Heart right ventricle (tissue), 16 donors: ENCODE results near the gene SLC6A7. TPM values are rescaled to one million over a fixed set of nuclear protein-coding genes. Genes with fewer than 3 reads are reported as not detected.

Experiments used
- ATAC-seq, 8 donors: fragments of 200-7000 bp; cut with Tn5 transposase; one replicate each; pipeline ENCODE4 v1.9.1; 2020; ENCODE audit warnings: mild to moderate bottlenecking in 8 of 8, moderate library complexity in 8 of 8, moderate number of reproducible peaks in 1 of 8
- DNase-seq, 2 donors: peaks; one replicate each; pipeline ENCODE4 v3.0.0-alpha.2; 2020
- H3K27ac ChIP-seq, 10 donors: fragments of 200-600 bp; sonication (generic) in 2 of 10; one replicate each; pipeline versions ENCODE4 v1.5.0 to v1.8.0; 2020 to 2022; ENCODE audit warnings: mild to moderate bottlenecking in 3 of 10
- H3K27me3 ChIP-seq, 7 donors: fragments of 200-600 bp; one replicate each; pipeline ENCODE4 v1.8.0; 2021 to 2022; ENCODE audit warnings: mild to moderate bottlenecking in 2 of 7
- H3K36me3 ChIP-seq, 9 donors: fragments of 200-600 bp; sonication (generic) in 1 of 9; one replicate each; pipeline versions ENCODE4 v1.5.0 to v1.8.0; 2020 to 2022; ENCODE audit warnings: mild to moderate bottlenecking in 2 of 9
- H3K4me1 ChIP-seq, 9 donors: fragments of 200-600 bp; sonication (generic) in 1 of 9; one replicate each; pipeline versions ENCODE4 v1.5.0 to v1.8.0; 2020 to 2022; ENCODE audit warnings: mild to moderate bottlenecking in 4 of 9
- H3K4me3 ChIP-seq, 10 donors: fragments of 200-600 bp; sonication (generic) in 2 of 10; one replicate each; pipeline versions ENCODE4 v1.5.0 to v1.8.0; 2020 to 2022; ENCODE audit warnings: mild to moderate bottlenecking in 7 of 10, moderate library complexity in 2 of 10
- H3K9me3 ChIP-seq, 11 donors: fragments of 200-600 bp in 10 of 11; sonication (generic) in 2 of 11; one replicate each; pipeline versions ENCODE4 v1.5.0 to v1.8.0; 2013 to 2022; ENCODE audit warnings: mild to moderate bottlenecking in 2 of 11, control low read depth in 1 of 11, moderate library complexity in 1 of 11
- CTCF ChIP-seq, 9 donors: fragments of 200-600 bp; sonication (generic) in 2 of 9; IDR thresholded peaks; one replicate each; pipeline versions ENCODE4 v1.5.0 to v1.8.0; 2021 to 2022; ENCODE audit warnings: antibody characterized with exemption in 9 of 9, mild to moderate bottlenecking in 5 of 9, moderate library complexity in 1 of 9
- WGBS, 2 donors: extraction: QIAGEN DNeasy Blood & Tissue Kit; methylation state at CpG; one replicate each; pipeline ENCODE4 v1.1.7; 2013; ENCODE audit warnings: inconsistent platforms in 1 of 2; 5-methylcytosine and 5-hydroxymethylcytosine counted together
- intact Hi-C, 10 donors: fragments of 100-400 bp; cut with DNase I; formaldehyde crosslinking; loops; one replicate each; pipeline versions ENCODE4 v1.11.1 to v1.14.2; 2022
- polyA plus RNA-seq, 2 donors: library from polyadenylated mRNA; stranded (reverse); fragments of 200-250 nt; gene quantifications; one replicate each; pipeline ENCODE4 v1.2.3, GENCODE V29; 2013
- total RNA-seq, 10 donors: library from RNA; stranded (reverse); fragmentation: NEBNext Ultra II Directional in 3 of 10; extraction: Animal tissue kit (Norgen Biotek cat#: 25700) in 3 of 10; gene quantifications; one replicate each; pipeline versions ENCODE4 v1.2.1 to v1.2.4, GENCODE V29; 2021 to 2023
- donor health status: Arrhythmogenic right ventricular cardiomyopathy.
- donor health status: ischemic (EF 13 %, LVEDD 7.1; RV severe dilation, severe dysfunction).
- donor health status: healthy with polysubstance abuse.
- donor health status: DM: no; HTN: yes; CAD: no.
- donor health status: DM: no; HTN: no; CAD: no.
- donor health status: ischemic (EF 25% LVEDD 6.9; RV normal size, moderate dysfunction).
- donor health status: ischemic (EF 25% LVEDD 5.7; RV mildly dilated, moderate dysfunction).
- donor health status: healthy.
- donor health status: DM: yes; HTN: yes; CAD: no.
- donor health status: Ischemic cardiomyopathy.
- donor health status: ischemic (EF 35%, LVEDD 5.7; RV mildly dilated, moderate dysfunction).
- donor health status: nonischemic (EF 11% LVEDD 7.7; RV severe dilation, severe dysfunction).
- donor health status: DM: yes; HTN: yes; CAD: no.
- donor health status: PGD.
- donor health status: ischemic (EF 29% LVEDD 5.4; RV normal size, mild dysfunction).
- donor health status: nonischemic (EF 23%, LVEDD 6.1; RV moderate dilation, normal function).

SLC6A7 gene
- total and polyA plus RNA-seq, 12 donors: not detected

DNA sequence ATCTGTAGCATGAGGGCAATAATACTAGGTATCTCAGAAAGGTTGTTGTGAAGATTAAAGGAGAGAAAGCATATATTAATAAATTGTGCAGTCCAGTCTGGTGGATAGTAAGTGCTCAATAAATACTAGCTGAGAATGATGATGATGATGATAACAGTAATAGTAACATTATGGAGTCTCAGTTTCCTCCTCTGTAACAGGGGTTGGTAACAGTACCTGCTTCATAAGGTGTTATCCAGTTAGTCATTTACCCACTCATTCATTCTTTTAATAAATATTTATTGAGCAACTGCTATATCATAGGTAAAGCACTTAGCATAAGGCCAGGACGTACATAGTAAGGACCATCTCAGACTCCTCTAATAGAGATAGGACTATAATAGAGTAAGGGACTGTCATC, 7.6 kb downstream of the SLC6A7 start:
- no peak for TF ChIP-seq CTCF (IDR thresholded peaks at IDR 0.05)
- WGBS, 2 donors: 93 to 98% methylated on average over 1 of the region's 1 CpG
- Histone ChIP-seq H3K9me3 (no peaks in the 10 kb centered on the region), H3K4me3 (no peak overlapping the region), H3K36me3 (no peaks in the 10 kb centered on the region), H3K4me1 (no peaks in the 10 kb centered on the region), H3K27me3 (peaks cover 0 to 2% (median 0%) of the 10 kb centered on the region in 7 donors), H3K27ac (no peak overlapping the region)
- ATAC-seq: no peak
- intact Hi-C loops: no loop called here
- DNase-seq: no peak

- no peak overlapping the region for H3K27ac ChIP-seq
- intact Hi-C loops: no loop called here
- TF ChIP-seq CTCF (IDR thresholded peaks at IDR 0.05): no peak
- H3K27me3 ChIP-seq: no peaks in the 10 kb centered on the region
- no peak for DNase-seq
- ATAC-seq: no peak
- H3K4me1 ChIP-seq: peaks cover 0 to 7% (median 0%) of the 10 kb centered on the region in 9 donors
- no peaks in the 10 kb centered on the region for H3K9me3 ChIP-seq
- no peaks in the 10 kb centered on the region for H3K36me3 ChIP-seq
- WGBS, 2 donors: 96 to 97% methylated on average over 10 of the region's 10 CpGs
- no peak overlapping the region for H3K4me3 ChIP-seq
Measured at GRCh38 chr5:150202501-150202900, 12.6 kb downstream of the SLC6A7 start.

GRCh38 chr5:150203832-150204589, 14.1 kb downstream of the SLC6A7 start:
- 76 to 77% methylated on average over 12 of the region's 12 CpGs for WGBS, 2 donors
- Histone ChIP-seq H3K4me1 (peaks cover 0 to 7% (median 0%) of the 10 kb centered on the region in 9 donors), H3K27me3 (peaks cover 0 to 7% (median 0%) of the 10 kb centered on the region in 7 donors), H3K27ac (no peak overlapping the region), H3K36me3 (no peaks in the 10 kb centered on the region), H3K9me3 (no peaks in the 10 kb centered on the region), H3K4me3 (no peak overlapping the region)
- no peak for ATAC-seq
- intact Hi-C loops: no loop called here
- no peak for TF ChIP-seq CTCF (IDR thresholded peaks at IDR 0.05)
- no peak for DNase-seq

DNA sequence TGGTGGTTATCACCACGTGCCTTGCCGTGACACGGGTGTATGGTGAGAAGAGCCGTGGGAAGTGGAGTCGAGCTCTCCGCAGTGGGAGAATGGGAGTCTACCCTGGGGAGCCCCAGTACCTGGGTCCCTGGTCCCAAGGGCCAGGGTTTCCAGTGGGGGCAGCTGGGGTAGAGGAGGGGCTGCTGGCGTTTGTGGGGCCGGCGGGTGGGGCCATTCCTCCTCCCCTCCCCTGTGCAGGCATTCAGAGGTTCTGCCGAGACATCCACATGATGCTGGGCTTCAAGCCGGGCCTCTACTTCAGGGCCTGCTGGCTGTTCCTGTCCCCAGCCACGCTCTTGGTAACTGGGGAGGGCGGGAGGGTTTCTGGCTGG, 14.7 kb downstream of the SLC6A7 start:
- WGBS, 2 donors: 87 to 89% methylated on average over 12 to 13 of the region's 13 CpGs
- Histone ChIP-seq H3K9me3 (no peaks in the 10 kb centered on the region), H3K36me3 (no peaks in the 10 kb centered on the region), H3K27me3 (peaks cover 0 to 7% (median 0%) of the 10 kb centered on the region in 7 donors), H3K27ac (no peak overlapping the region), H3K4me1 (peaks cover 0 to 12% (median 0%) of the 10 kb centered on the region in 9 donors), H3K4me3 (no peak overlapping the region)
- intact Hi-C loops: no loop called here
- ATAC-seq: no peak
- TF ChIP-seq CTCF (IDR thresholded peaks at IDR 0.05): no peak
- no peak for DNase-seq
